Measurements from ENCODE around the gene CPT2. TPM values are rescaled to one million over a fixed set of nuclear protein-coding genes. Genes with fewer than 3 reads are reported as not detected.
A peak's percentile ranks its signal among the peaks of the same experiment; 100 is the strongest.
"Not testable (repeated sequence)": the region's sequence is repeated elsewhere in the genome, so short reads cannot be mapped to it uniquely, and the experiment has no call there.

CPT2 gene
- total and polyA plus RNA-seq, 12 donors = 7.8 to 79.5 (median 43.1) TPM

DNA sequence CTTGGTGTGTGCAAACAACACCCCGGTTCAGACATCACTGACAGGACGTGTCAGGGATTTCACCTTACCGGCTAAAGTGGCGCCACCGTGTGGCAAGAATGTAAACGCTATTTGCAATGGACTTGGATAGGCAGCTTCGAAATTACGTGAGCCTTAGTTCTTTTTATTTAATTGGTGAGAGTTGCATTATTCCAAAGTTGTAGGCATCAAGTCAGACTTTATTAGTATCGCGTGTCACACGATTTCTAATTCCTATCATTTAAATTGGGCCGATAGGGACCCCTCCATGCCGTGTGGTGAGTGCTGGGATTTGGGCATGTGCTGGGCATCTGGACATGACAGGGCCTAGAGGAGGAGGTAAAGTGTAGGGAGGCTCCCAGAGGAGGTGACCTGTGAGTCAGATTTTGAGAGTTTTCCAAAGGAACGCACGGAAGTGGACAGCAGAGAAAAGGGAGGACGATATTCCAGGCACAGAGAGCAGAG lies 14.5 kb upstream of the CPT2 start:
- DNase-seq = peak; percentile 66 to 93 (median 85)
- no peaks in the 10 kb centered on the region for H3K36me3 ChIP-seq (replicated peaks in 1 of 2)
- H3K4me3 ChIP-seq = no peak overlapping the region
- intact Hi-C loops (cut with DNase I) = no loop called here
- no peaks in the 10 kb centered on the region for H3K27me3 ChIP-seq
- H3K9me3 ChIP-seq (replicated peaks in 1 of 3) = no peaks in the 10 kb centered on the region
- WGBS, 4 donors = 17 to 20% (median 18%) methylated on average over 16 of the region's 16 CpGs
- no peaks in the 10 kb centered on the region for H3K4me1 ChIP-seq (replicated peaks in 1 of 2)
- no peak for TF ChIP-seq POLR2A (IDR thresholded peaks at IDR 0.05)
- TF ChIP-seq, protein P1, sequence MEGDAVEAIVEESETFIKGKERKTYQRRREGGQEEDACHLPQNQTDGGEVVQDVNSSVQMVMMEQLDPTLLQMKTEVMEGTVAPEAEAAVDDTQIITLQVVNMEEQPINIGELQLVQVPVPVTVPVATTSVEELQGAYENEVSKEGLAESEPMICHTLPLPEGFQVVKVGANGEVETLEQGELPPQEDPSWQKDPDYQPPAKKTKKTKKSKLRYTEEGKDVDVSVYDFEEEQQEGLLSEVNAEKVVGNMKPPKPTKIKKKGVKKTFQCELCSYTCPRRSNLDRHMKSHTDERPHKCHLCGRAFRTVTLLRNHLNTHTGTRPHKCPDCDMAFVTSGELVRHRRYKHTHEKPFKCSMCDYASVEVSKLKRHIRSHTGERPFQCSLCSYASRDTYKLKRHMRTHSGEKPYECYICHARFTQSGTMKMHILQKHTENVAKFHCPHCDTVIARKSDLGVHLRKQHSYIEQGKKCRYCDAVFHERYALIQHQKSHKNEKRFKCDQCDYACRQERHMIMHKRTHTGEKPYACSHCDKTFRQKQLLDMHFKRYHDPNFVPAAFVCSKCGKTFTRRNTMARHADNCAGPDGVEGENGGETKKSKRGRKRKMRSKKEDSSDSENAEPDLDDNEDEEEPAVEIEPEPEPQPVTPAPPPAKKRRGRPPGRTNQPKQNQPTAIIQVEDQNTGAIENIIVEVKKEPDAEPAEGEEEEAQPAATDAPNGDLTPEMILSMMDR (IDR thresholded peaks at IDR 0.05) = peak; percentile 78 to 90 (median 84)
- H3K27ac ChIP-seq = peak overlapping the region in 1 of 5 donors; percentile 27

DNA sequence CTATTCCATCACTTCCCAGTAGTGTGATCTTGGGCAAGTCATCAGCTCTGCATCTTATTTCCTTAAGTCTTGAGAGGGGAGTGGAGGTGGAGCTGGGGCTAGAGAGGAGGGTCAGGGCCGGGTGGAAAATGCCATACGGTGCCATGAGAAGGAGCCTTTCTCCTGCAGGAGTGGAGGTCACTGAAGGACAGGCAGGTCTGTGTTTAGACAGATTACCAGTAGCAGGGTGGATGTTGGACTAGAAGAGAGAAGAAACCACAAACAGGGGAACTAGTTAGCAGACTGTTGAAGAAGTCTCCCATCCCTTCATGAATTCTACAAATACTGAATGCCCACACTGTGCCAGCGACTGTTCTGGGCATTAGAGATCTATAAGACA lies 13.9 kb upstream of the CPT2 start:
- H3K36me3 ChIP-seq (replicated peaks in 1 of 2) = no peaks in the 10 kb centered on the region
- no peaks in the 10 kb centered on the region for H3K27me3 ChIP-seq
- H3K4me1 ChIP-seq (replicated peaks in 1 of 2) = no peaks in the 10 kb centered on the region
- 54 to 70% (median 61%) methylated on average over 3 of the region's 3 CpGs for WGBS, 4 donors
- no peak overlapping the region for H3K4me3 ChIP-seq
- peak overlapping the region in 1 of 5 donors; percentile 27 for H3K27ac ChIP-seq
- TF ChIP-seq POLR2A (IDR thresholded peaks at IDR 0.05) = no peak
- TF ChIP-seq, protein P1 (IDR thresholded peaks at IDR 0.05) = no peak
- DNase-seq = no peak
- intact Hi-C loops (cut with DNase I) = no loop called here
- no peaks in the 10 kb centered on the region for H3K9me3 ChIP-seq (replicated peaks in 1 of 3)

DNA sequence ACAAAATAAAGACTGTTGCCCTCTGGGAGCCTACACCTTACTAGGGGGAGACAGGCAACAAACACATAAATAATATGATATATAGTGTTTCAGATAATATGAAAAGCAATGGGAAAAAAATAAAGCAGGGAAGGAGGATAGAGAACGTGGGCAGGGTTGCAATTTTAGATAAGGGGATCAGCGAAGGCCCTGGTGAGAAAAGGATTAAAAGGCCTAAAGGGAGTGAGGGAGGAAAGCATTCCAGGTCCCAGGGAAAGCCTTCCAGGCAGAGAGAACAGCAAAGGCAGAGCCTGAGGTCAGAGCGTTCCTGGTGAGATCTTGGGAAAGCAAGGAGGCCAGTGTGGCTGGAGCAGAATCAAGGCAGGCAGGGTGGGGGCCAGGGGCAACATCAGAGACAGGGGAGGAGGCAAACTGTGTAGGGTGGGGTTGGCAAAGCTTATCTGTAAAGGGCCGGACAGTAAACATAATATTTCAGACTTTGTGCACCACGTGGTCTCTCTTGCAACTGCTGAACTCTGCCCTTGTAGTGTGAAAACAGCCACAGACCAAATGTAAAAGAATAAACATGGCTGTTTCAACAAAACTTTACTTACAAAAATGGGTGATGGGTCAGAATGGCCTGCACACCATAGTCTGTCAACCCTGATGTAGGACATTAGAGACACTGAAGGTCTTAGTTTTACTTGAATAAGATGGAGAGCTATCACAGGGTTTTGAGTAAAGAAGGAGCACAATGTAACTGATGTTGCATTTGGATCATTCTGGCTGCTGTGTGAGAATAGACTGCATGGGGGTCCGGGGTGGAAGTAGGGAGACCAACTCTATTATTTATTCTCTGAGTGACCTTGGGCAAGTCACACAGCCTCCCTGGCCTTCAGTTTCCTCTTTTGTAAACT lies 13.3 kb upstream of the CPT2 start:
- Histone ChIP-seq H3K27me3 (no peaks in the 10 kb centered on the region), H3K9me3 (replicated peaks in 1 of 3) (no peaks in the 10 kb centered on the region), H3K4me3 (no peak overlapping the region), H3K36me3 (replicated peaks in 1 of 2) (no peaks in the 10 kb centered on the region), H3K27ac (peak overlapping the region in 1 of 5 donors; percentile 29), H3K4me1 (replicated peaks in 1 of 2) (no peaks in the 10 kb centered on the region)
- DNase-seq = no peak
- TF ChIP-seq POLR2A (IDR thresholded peaks at IDR 0.05) = no peak
- TF ChIP-seq, protein P1 (IDR thresholded peaks at IDR 0.05) = no peak
- intact Hi-C loops (cut with DNase I) = no loop called here
- WGBS, 4 donors = 55 to 66% (median 62%) methylated on average over 6 of the region's 6 CpGs

DNA sequence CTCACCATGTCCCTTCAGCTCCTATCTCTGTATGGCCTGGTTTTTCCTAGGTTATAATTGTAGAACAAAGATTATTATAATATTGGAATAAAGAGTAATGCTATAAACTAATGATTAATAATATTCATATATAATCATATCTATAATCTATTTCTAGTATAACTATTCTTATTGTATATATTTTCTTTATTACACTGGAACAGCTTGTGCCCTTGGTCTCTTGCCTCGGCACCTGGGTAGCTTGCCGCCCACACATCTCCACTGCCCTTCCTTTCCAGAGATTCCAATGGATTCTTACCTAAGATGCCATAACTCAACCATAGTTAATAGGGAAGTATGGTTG lies 10.7 kb upstream of the CPT2 start:
- H3K27me3 ChIP-seq; H3K4me3 ChIP-seq; H3K9me3 ChIP-seq (replicated peaks in 1 of 3); H3K27ac ChIP-seq; H3K4me1 ChIP-seq (replicated peaks in 1 of 2); H3K36me3 ChIP-seq (replicated peaks in 1 of 2); DNase-seq; intact Hi-C loops (cut with DNase I): not testable (repeated sequence)
- TF ChIP-seq, protein P1 (IDR thresholded peaks at IDR 0.05) = peak in 1 of 6 experiments; percentile 42
- WGBS, 4 donors = 67 to 80% (median 74%) methylated on average over 2 of the region's 2 CpGs
